Esophagus squamous epithelium (tissue), 4 donors: ENCODE data around the gene CISD1.

Experiments
- POLR2A ChIP-seq, 4 donors: fragments of 450-650 bp; IDR thresholded peaks; one replicate each; pipeline ENCODE4 v1.6.1; 2017; ENCODE audit warnings: antibody characterized with exemption in 4 of 4, mild to moderate bottlenecking in 4 of 4, moderate library complexity in 3 of 4
- TF ChIP-seq, protein P1 (sequence below), 6 experiments: fragments of 450-650 bp in 4 of 6; fragments of 200-600 bp in 2 of 6; sonication (generic) in 2 of 6; IDR thresholded peaks; one replicate each; pipeline ENCODE4 v1.5.1; 2016 to 2019; ENCODE audit warnings: antibody characterized with exemption in 6 of 6, mild to moderate bottlenecking in 4 of 6, moderate library complexity in 4 of 6

DNA sequence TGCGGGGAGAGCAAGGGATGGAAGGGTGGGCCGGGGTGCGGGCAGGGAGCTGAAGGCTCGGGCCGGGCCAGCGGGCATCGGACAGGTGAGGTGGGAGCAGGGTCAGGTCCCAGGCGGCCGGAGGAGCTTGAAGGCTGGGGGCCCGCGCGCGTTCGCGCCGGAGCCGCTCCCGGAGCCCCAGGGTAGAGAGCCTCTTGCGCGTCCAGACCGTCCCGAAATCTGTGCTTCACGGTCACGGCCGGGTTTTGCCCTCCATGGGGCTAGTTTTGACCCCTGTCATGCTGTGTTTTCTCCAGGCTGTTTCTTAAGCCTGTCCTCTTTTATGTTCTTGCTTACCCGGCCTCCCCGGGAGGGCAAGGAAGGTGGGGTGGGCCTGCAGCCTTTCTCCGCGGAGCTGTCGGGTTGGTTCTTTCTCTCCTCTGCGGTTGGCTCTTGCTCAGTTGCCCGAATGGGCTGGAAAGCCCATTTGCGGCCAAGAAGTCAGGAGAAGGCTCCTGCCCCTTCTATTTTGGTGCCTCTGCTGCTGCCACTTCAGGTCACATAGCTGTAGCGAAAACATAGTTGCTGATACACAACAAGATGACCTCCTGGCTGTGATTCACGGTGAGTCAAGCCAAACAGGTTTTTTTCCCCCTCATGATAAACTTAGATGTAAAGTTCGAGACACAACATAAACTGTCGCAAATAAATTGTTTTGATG is 66.5 kb downstream of the CISD1 start:
- TF ChIP-seq, protein P1, sequence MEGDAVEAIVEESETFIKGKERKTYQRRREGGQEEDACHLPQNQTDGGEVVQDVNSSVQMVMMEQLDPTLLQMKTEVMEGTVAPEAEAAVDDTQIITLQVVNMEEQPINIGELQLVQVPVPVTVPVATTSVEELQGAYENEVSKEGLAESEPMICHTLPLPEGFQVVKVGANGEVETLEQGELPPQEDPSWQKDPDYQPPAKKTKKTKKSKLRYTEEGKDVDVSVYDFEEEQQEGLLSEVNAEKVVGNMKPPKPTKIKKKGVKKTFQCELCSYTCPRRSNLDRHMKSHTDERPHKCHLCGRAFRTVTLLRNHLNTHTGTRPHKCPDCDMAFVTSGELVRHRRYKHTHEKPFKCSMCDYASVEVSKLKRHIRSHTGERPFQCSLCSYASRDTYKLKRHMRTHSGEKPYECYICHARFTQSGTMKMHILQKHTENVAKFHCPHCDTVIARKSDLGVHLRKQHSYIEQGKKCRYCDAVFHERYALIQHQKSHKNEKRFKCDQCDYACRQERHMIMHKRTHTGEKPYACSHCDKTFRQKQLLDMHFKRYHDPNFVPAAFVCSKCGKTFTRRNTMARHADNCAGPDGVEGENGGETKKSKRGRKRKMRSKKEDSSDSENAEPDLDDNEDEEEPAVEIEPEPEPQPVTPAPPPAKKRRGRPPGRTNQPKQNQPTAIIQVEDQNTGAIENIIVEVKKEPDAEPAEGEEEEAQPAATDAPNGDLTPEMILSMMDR (IDR thresholded peaks at IDR 0.05), result no peak
- no peak for TF ChIP-seq POLR2A (IDR thresholded peaks at IDR 0.05)
